HFFc6 (cell line): Measurements from ENCODE around the gene JAZF1. TPM values are rescaled to one million over a fixed set of nuclear protein-coding genes. Genes with fewer than 3 reads are reported as not detected.

Source experiments
- DNase-seq: peaks from one replicate; pipeline ENCODE4 v3.0.0-alpha.2; 2018
- H3K27ac Mint-ChIP-seq: 2 replicates; pipeline ENCODE4 v1.8.0; 2020; ENCODE audit warnings: mild to moderate bottlenecking, mixed read lengths
- H3K27me3 Mint-ChIP-seq: 2 replicates; pipeline ENCODE4 v1.8.0; 2021; ENCODE audit warnings: mild to moderate bottlenecking, moderate library complexity, mixed read lengths; ENCODE audit not compliant: insufficient read depth
- H3K36me3 Mint-ChIP-seq: 2 replicates; pipeline ENCODE4 v1.8.0; 2021; ENCODE audit warnings: low read depth, mixed read lengths
- H3K4me1 Mint-ChIP-seq: 2 replicates; pipeline ENCODE4 v1.8.0; 2020; ENCODE audit warnings: low read depth, mixed read lengths
- H3K4me3 Mint-ChIP-seq: 2 replicates; pipeline ENCODE4 v1.8.0; 2020; ENCODE audit warnings: mild to moderate bottlenecking, moderate library complexity, mixed read lengths
- H3K9me3 Mint-ChIP-seq: 2 replicates; pipeline ENCODE4 v1.8.0; 2020; ENCODE audit warnings: mild to moderate bottlenecking, mixed read lengths
- total RNA-seq, 6 experiments: library from RNA; stranded (reverse); fragmentation: NEBNext Ultra II Directional; extraction: Animal tissue kit (Norgen Biotek cat#: 25700); gene quantifications; 2 replicates in 1 of 6; 3 replicates in 5 of 6; pipeline ENCODE4 v1.2.3, GENCODE V29; 2021
- TF ChIP-seq, protein P1 (sequence below): fragments of 200-600 bp; sonication (generic); IDR thresholded peaks from 2 replicates; pipeline ENCODE4 v1.5.0; 2021; ENCODE audit warnings: antibody characterized with exemption, mild to moderate bottlenecking

The JAZF1 gene
- total RNA-seq, 6 experiments from 2014 or later = 17.5 to 26.3 (median 21.4) TPM

DNA sequence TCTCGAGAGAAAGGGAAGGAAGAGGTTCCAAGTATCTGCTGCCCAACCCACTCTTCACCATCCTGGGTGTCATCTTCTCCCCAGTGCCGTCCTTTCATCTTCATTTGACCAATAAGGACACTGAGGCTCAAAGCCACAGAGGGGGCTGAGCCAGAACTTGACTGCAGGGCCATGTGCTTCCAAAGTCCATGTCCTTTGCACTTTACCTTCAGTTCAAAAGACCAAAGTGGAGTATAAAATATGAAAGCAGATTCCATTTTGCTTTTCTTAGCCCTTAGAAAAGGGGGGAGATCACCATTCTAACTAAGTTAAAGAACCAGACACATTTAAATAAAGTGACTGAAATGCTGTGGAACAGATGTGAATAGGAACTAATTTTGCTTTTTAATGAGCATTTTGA is 56.2 kb downstream of the JAZF1 start:
- no peak overlapping the region for H3K4me3 Mint-ChIP-seq
- no peaks in the 10 kb centered on the region for H3K9me3 Mint-ChIP-seq
- no peak for DNase-seq
- no peaks in the 10 kb centered on the region for H3K27me3 Mint-ChIP-seq
- peaks cover 40% of the 10 kb centered on the region for H3K4me1 Mint-ChIP-seq
- peaks cover 7% of the 10 kb centered on the region; the same call in 1 of the 2 replicates for H3K36me3 Mint-ChIP-seq
- no peak overlapping the region for H3K27ac Mint-ChIP-seq
- TF ChIP-seq, protein P1, sequence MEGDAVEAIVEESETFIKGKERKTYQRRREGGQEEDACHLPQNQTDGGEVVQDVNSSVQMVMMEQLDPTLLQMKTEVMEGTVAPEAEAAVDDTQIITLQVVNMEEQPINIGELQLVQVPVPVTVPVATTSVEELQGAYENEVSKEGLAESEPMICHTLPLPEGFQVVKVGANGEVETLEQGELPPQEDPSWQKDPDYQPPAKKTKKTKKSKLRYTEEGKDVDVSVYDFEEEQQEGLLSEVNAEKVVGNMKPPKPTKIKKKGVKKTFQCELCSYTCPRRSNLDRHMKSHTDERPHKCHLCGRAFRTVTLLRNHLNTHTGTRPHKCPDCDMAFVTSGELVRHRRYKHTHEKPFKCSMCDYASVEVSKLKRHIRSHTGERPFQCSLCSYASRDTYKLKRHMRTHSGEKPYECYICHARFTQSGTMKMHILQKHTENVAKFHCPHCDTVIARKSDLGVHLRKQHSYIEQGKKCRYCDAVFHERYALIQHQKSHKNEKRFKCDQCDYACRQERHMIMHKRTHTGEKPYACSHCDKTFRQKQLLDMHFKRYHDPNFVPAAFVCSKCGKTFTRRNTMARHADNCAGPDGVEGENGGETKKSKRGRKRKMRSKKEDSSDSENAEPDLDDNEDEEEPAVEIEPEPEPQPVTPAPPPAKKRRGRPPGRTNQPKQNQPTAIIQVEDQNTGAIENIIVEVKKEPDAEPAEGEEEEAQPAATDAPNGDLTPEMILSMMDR = no peak

DNA sequence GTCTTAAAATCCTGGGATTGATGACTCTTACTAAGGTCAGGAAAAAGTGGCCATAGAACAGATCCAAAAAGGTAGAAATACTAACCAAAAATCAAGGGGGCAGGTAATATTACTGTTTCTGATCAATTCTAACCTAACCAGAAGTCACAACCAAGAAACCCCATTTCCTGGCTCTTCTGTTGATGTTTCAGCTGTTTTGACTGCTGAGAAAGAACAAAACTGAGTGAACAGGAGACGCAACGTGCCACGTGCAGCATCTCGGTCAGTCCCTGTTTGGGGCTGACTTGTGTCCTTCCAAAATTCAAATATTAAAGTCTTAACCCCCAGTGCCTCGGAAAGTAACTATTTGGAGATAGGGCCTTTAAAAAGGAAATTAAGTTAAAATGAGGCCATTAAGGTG is 56.8 kb downstream of the JAZF1 start:
- Mint-ChIP-seq H3K4me1 (peaks cover 34% of the 10 kb centered on the region), H3K4me3 (no peak overlapping the region), H3K27ac (no peak overlapping the region), H3K27me3 (no peaks in the 10 kb centered on the region), H3K9me3 (no peaks in the 10 kb centered on the region), H3K36me3 (peaks cover 7% of the 10 kb centered on the region; the same call in 1 of the 2 replicates)
- no peak for DNase-seq
- TF ChIP-seq, protein P1 = no peak

DNA sequence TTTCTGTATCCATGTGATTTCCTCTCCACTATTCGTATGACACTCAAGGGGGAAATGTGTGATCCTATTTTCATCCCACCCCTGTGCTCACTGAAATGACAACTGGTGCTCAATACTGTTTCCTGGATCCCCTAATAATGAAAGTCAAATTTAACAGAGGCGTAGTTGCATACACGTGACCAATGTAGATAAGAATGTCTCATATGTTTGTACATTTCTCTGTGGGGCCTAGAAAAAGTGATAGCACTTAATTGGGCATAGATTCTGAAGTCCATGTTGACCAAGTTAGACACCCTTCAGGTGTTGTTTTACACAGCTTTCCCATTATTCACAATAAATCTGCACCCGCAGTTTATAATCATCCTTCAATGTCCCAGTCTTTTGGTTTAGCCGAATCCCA is 59.1 kb downstream of the JAZF1 start:
- Mint-ChIP-seq H3K27ac (no peak overlapping the region), H3K36me3 (no peaks in the 10 kb centered on the region), H3K4me1 (peaks cover 19% of the 10 kb centered on the region), H3K9me3 (no peaks in the 10 kb centered on the region), H3K27me3 (no peaks in the 10 kb centered on the region), H3K4me3 (no peak overlapping the region)
- DNase-seq = no peak
- TF ChIP-seq, protein P1 = no peak

DNA sequence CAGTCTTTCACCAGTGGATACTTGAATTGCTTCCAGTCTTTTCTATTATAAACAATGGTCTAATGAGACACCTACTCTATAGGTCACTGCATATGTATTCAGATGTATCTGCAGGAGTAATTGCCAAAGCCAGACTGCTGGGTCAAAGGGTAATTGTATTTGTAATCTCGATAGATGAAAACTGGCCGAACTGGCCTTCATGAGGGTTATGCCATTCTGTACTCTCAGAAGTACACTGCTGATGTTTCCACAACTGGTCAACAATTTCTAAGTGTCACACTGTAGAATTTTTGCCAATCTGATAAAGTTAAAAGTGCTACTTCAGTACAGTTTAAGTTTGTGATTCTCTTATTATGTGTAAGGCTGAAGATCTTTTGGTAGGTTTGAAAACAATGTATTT is 64.6 kb downstream of the JAZF1 start:
- peaks cover 29% of the 10 kb centered on the region for H3K4me1 Mint-ChIP-seq
- H3K9me3 Mint-ChIP-seq = no peaks in the 10 kb centered on the region
- no peak overlapping the region for H3K27ac Mint-ChIP-seq
- no peaks in the 10 kb centered on the region for H3K36me3 Mint-ChIP-seq
- TF ChIP-seq, protein P1 = no peak
- DNase-seq = no peak
- no peaks in the 10 kb centered on the region for H3K27me3 Mint-ChIP-seq
- no peak overlapping the region for H3K4me3 Mint-ChIP-seq

DNA sequence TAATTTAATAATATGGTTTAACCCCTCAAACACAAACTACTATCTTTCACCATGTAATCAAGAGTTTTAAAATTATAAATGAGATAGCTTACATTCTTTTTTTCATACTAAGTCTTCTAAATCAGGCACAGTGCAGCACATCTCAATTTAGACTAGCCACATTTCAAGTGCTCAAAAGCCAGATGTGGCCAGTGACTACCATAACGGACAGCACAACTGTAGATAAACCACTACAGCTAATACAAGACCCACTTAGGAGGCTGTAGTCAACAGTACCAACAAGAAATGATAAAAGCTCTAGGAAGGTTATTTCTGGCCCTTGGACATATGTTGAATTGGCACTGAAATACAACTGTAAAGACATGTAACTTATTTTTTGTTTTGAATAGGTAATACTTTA is 65.3 kb downstream of the JAZF1 start:
- TF ChIP-seq, protein P1 = no peak
- Mint-ChIP-seq H3K36me3 (no peaks in the 10 kb centered on the region), H3K4me3 (no peak overlapping the region), H3K9me3 (no peaks in the 10 kb centered on the region), H3K27ac (no peak overlapping the region), H3K4me1 (peaks cover 29% of the 10 kb centered on the region), H3K27me3 (no peaks in the 10 kb centered on the region)
- DNase-seq = no peak

DNA sequence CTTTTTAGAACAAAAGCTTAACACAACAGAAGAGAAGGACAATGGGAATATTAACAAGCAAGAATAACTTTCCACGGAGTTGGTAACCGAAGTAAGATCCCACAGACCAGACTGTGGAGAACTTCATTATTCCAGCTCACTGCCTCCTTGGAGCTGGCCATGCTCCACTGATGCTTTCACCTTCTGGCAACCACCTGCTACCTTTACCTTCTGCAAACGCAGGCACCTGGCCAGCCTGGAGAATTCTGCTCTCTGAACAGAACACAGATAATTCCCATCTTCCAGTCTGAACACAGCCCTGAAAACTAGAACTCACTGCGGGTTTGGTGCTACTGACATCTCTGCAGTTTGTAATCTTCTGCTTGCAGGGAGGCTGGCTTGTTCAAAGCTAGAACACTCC is 66.5 kb downstream of the JAZF1 start:
- DNase-seq = no peak
- H3K9me3 Mint-ChIP-seq = no peaks in the 10 kb centered on the region
- H3K27me3 Mint-ChIP-seq = no peaks in the 10 kb centered on the region
- H3K27ac Mint-ChIP-seq = no peak overlapping the region
- no peak overlapping the region for H3K4me3 Mint-ChIP-seq
- H3K36me3 Mint-ChIP-seq = no peaks in the 10 kb centered on the region
- TF ChIP-seq, protein P1 = no peak
- peaks cover 29% of the 10 kb centered on the region for H3K4me1 Mint-ChIP-seq
